ENCODE results near the gene CDC45. TPM values are rescaled to one million over a fixed set of nuclear protein-coding genes. Genes with fewer than 3 reads are reported as not detected.

Gene CDC45
- total and polyA plus RNA-seq, 2 of the 13 experiments (the other 11 are each of a cell fraction or from before 2014, with no cell fraction given): 14.4 to 36.3 TPM

DNA sequence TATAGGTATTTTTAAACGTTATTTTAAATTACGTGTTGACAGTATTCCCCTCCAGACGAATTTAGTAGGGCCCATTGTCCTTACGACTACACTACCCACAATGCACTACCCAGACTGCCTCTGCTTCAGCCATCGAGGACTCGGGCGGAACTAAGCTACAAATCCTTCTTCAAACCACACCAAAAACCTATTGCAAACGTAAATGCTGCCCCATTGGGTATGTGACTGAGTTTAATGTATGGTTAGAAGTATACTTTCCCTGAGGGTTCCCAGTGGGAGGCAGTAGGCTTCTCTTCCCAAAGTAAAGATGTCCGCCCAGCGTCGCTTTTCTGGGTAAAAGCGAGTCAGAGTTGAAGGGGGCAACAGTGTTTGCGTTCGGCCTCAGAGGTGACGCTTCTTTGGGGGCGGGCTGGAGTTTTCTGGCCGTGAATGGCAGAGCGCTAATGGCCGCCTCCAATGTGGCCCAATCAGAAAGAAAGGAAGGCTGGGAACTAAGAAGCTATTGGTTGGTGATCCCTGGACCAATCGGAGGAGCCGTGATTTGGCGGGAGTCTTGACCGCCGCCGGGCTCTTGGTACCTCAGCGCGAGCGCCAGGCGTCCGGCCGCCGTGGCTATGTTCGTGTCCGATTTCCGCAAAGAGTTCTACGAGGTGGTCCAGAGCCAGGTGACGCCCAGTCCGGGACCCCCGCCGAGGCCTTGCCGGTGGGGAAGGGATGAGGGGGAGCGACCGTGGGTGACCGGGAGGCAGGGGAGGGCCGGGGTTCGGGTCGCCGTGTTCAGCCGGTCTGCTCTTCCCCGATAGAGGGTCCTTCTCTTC, at the start of gene CDC45 (continued):
- TF ChIP-seq ZNF331 (CRISPR knock-in tag; IDR thresholded peaks at IDR 0.05) (no peak), KDM5A (IDR thresholded peaks at IDR 0.05; ENCODE audit: borderline replicate concordance, low read length) (peak; percentile 87), ZNF264 (CRISPR knock-in tag; IDR thresholded peaks at IDR 0.05) (no peak), ZMYM4 (CRISPR knock-in tag; IDR thresholded peaks at IDR 0.05) (no peak), DMAP1 (CRISPR knock-in tag; IDR thresholded peaks at IDR 0.05) (peak; percentile 52; the same call in 1 of the 2 replicates), ZNF552 (CRISPR knock-in tag; IDR thresholded peaks at IDR 0.05; ENCODE audit: borderline replicate concordance) (no peak), ZNF839 (CRISPR knock-in tag; IDR thresholded peaks at IDR 0.05; ENCODE audit: borderline replicate concordance) (no peak), ZNF547 (CRISPR knock-in tag; IDR thresholded peaks at IDR 0.05) (peak; percentile 69; the same call in 1 of the 2 replicates), ELF3 (CRISPR knock-in tag; IDR thresholded peaks at IDR 0.05) (no peak; the same call in 1 of the 2 replicates)
- TF ChIP-seq, protein P1, sequence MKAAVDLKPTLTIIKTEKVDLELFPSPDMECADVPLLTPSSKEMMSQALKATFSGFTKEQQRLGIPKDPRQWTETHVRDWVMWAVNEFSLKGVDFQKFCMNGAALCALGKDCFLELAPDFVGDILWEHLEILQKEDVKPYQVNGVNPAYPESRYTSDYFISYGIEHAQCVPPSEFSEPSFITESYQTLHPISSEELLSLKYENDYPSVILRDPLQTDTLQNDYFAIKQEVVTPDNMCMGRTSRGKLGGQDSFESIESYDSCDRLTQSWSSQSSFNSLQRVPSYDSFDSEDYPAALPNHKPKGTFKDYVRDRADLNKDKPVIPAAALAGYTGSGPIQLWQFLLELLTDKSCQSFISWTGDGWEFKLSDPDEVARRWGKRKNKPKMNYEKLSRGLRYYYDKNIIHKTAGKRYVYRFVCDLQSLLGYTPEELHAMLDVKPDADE (CRISPR knock-in tag; IDR thresholded peaks at IDR 0.05): no peak
- TF ChIP-seq, protein P2, sequence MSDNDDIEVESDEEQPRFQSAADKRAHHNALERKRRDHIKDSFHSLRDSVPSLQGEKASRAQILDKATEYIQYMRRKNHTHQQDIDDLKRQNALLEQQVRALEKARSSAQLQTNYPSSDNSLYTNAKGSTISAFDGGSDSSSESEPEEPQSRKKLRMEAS (IDR thresholded peaks at IDR 0.05): peak; percentile 65
- TF ChIP-seq, protein P3, sequence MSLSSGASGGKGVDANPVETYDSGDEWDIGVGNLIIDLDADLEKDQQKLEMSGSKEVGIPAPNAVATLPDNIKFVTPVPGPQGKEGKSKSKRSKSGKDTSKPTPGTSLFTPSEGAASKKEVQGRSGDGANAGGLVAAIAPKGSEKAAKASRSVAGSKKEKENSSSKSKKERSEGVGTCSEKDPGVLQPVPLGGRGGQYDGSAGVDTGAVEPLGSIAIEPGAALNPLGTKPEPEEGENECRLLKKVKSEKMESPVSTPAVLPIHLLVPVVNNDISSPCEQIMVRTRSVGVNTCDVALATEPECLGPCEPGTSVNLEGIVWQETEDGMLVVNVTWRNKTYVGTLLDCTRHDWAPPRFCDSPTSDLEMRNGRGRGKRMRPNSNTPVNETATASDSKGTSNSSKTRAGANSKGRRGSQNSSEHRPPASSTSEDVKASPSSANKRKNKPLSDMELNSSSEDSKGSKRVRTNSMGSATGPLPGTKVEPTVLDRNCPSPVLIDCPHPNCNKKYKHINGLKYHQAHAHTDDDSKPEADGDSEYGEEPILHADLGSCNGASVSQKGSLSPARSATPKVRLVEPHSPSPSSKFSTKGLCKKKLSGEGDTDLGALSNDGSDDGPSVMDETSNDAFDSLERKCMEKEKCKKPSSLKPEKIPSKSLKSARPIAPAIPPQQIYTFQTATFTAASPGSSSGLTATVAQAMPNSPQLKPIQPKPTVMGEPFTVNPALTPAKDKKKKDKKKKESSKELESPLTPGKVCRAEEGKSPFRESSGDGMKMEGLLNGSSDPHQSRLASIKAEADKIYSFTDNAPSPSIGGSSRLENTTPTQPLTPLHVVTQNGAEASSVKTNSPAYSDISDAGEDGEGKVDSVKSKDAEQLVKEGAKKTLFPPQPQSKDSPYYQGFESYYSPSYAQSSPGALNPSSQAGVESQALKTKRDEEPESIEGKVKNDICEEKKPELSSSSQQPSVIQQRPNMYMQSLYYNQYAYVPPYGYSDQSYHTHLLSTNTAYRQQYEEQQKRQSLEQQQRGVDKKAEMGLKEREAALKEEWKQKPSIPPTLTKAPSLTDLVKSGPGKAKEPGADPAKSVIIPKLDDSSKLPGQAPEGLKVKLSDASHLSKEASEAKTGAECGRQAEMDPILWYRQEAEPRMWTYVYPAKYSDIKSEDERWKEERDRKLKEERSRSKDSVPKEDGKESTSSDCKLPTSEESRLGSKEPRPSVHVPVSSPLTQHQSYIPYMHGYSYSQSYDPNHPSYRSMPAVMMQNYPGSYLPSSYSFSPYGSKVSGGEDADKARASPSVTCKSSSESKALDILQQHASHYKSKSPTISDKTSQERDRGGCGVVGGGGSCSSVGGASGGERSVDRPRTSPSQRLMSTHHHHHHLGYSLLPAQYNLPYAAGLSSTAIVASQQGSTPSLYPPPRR (CRISPR knock-in tag; IDR thresholded peaks at IDR 0.05; ENCODE audit: borderline replicate concordance): no peak
- TF ChIP-seq, protein P4, sequence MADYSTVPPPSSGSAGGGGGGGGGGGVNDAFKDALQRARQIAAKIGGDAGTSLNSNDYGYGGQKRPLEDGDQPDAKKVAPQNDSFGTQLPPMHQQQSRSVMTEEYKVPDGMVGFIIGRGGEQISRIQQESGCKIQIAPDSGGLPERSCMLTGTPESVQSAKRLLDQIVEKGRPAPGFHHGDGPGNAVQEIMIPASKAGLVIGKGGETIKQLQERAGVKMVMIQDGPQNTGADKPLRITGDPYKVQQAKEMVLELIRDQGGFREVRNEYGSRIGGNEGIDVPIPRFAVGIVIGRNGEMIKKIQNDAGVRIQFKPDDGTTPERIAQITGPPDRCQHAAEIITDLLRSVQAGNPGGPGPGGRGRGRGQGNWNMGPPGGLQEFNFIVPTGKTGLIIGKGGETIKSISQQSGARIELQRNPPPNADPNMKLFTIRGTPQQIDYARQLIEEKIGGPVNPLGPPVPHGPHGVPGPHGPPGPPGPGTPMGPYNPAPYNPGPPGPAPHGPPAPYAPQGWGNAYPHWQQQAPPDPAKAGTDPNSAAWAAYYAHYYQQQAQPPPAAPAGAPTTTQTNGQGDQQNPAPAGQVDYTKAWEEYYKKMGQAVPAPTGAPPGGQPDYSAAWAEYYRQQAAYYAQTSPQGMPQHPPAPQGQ (CRISPR knock-in tag; IDR thresholded peaks at IDR 0.05; ENCODE audit: borderline replicate concordance): no peak
- TF ChIP-seq, protein P5, sequence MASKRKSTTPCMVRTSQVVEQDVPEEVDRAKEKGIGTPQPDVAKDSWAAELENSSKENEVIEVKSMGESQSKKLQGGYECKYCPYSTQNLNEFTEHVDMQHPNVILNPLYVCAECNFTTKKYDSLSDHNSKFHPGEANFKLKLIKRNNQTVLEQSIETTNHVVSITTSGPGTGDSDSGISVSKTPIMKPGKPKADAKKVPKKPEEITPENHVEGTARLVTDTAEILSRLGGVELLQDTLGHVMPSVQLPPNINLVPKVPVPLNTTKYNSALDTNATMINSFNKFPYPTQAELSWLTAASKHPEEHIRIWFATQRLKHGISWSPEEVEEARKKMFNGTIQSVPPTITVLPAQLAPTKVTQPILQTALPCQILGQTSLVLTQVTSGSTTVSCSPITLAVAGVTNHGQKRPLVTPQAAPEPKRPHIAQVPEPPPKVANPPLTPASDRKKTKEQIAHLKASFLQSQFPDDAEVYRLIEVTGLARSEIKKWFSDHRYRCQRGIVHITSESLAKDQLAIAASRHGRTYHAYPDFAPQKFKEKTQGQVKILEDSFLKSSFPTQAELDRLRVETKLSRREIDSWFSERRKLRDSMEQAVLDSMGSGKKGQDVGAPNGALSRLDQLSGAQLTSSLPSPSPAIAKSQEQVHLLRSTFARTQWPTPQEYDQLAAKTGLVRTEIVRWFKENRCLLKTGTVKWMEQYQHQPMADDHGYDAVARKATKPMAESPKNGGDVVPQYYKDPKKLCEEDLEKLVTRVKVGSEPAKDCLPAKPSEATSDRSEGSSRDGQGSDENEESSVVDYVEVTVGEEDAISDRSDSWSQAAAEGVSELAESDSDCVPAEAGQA (IDR thresholded peaks at IDR 0.05; ENCODE audit: low read depth): peak; percentile 99
- TF ChIP-seq, protein P5 (CRISPR knock-in tag; IDR thresholded peaks at IDR 0.05; ENCODE audit: borderline replicate concordance): no peak

All from HepG2 (cell line).